H1 (cell line): Measurements from ENCODE around the gene GLDC. TPM values are rescaled to one million over a fixed set of nuclear protein-coding genes. Genes with fewer than 3 reads are reported as not detected.

Experiments
- CTCF ChIA-PET: fragments of 300-600 bp; sonication (Branson Sonifier 250); formaldehyde crosslinking; loops from one replicate; lab custom pipeline; 2021; ENCODE audit not compliant: partially characterized antibody; lab: Charles Lee
- POLR2A ChIA-PET: fragments of 300-600 bp; sonication (Branson Sonifier 250); formaldehyde crosslinking; loops from one replicate; lab custom pipeline; 2021; ENCODE audit warnings: inconsistent platforms; ENCODE audit not compliant: partially characterized antibody; lab: Charles Lee
- DNase-seq, 2 experiments: peaks; one replicate each; pipeline versions ENCODE4 v3.0.0 to v3.0.0-alpha.2; 2010 to 2022; ENCODE audit warnings: low spot score in 2 of 2, low read depth in 1 of 2, mixed read lengths in 1 of 2
- FAIRE-seq: peaks from 2 replicates; lab custom pipeline; 2011; peaks lifted over from hg19 to GRCh38; lab: Jason Lieb, UNC
- H2AFZ ChIP-seq: 2 replicates; pipeline ENCODE4 v1.8.1; 2012; ENCODE audit warnings: low read length, inconsistent platforms
- H2AK5ac ChIP-seq: 2 replicates; pipeline ENCODE4 v1.6.1; 2013; ENCODE audit warnings: low read depth, low read length
- H2BK120ac ChIP-seq: replicated peaks from 2 replicates; pipeline ENCODE3; 2013; ENCODE audit warnings: low read depth, low read length, inconsistent platforms
- H2BK12ac ChIP-seq: 2 replicates; pipeline ENCODE4 v1.6.1; 2013; ENCODE audit warnings: low read depth, low read length
- H2BK15ac ChIP-seq: 2 replicates; pipeline ENCODE4 v1.6.1; 2013; ENCODE audit warnings: low read length
- H2BK20ac ChIP-seq: 2 replicates; pipeline ENCODE4 v1.6.1; 2013; ENCODE audit warnings: low read length
- H2BK5ac ChIP-seq: 2 replicates; pipeline ENCODE4 v1.6.1; 2013; ENCODE audit warnings: low read depth, low read length
- H3K14ac ChIP-seq: 2 replicates; pipeline ENCODE4 v1.6.1; 2013; ENCODE audit warnings: inconsistent platforms; ENCODE audit not compliant: insufficient read length
- H3K18ac ChIP-seq: 2 replicates; pipeline ENCODE4 v1.6.1; 2013; ENCODE audit warnings: low read length; ENCODE audit errors: extremely low read depth
- H3K23ac ChIP-seq: 2 replicates; pipeline ENCODE4 v1.6.1; 2013; ENCODE audit warnings: inconsistent platforms; ENCODE audit not compliant: insufficient read length
- H3K23me2 ChIP-seq: 2 replicates; pipeline ENCODE4 v1.6.1; 2013; ENCODE audit warnings: low read depth, low read length
- H3K27ac ChIP-seq: 2 replicates; pipeline ENCODE4 v1.6.1; 2011; ENCODE audit warnings: low read depth, low read length, inconsistent platforms
- H3K27me3 ChIP-seq, 4 experiments: replicated peaks in 1 of 4; 1 replicate in 1 of 4; 2 replicates in 3 of 4; pipeline versions ENCODE4 v1.6.1 to v1.8.1; 2011 to 2013; ENCODE audit warnings: low read length in 3 of 4, mild to moderate bottlenecking in 3 of 4, inconsistent platforms in 2 of 4, mixed read lengths in 2 of 4, moderate library complexity in 1 of 4; ENCODE audit not compliant: control insufficient read depth in 3 of 4, insufficient read depth in 3 of 4; ENCODE audit errors: extremely low read depth in 1 of 4
- H3K36me3 ChIP-seq, 4 experiments: 2 replicates each; pipeline versions ENCODE4 v1.6.1 to v1.8.1; 2011 to 2013; ENCODE audit warnings: mild to moderate bottlenecking in 4 of 4, low read length in 3 of 4, moderate library complexity in 2 of 4, control low read depth in 1 of 4, inconsistent platforms in 1 of 4; ENCODE audit not compliant: insufficient read depth in 4 of 4, control insufficient read depth in 2 of 4
- H3K4ac ChIP-seq: replicated peaks from 2 replicates; pipeline ENCODE3; 2013; ENCODE audit warnings: low read length, low read depth, mixed read lengths, inconsistent platforms; ENCODE audit not compliant: insufficient read length
- H3K4me1 ChIP-seq, 4 experiments: replicated peaks in 1 of 4; 1 replicate in 1 of 4; 2 replicates in 3 of 4; pipeline versions ENCODE4 v1.6.1 to v1.8.1; 2011 to 2013; ENCODE audit warnings: low read length in 3 of 4, inconsistent platforms in 2 of 4, mixed read lengths in 1 of 4; ENCODE audit not compliant: insufficient read depth in 4 of 4, control insufficient read depth in 3 of 4
- H3K4me2 ChIP-seq, 2 experiments: 2 replicates each; pipeline versions ENCODE4 v1.6.1 to v1.8.1; 2011 to 2013; ENCODE audit warnings: low read depth in 2 of 2, low read length in 2 of 2, control low read depth in 1 of 2, inconsistent platforms in 1 of 2, mild to moderate bottlenecking in 1 of 2; ENCODE audit not compliant: insufficient read depth in 1 of 2
- H3K4me3 ChIP-seq, 4 experiments: fragments of 200-600, 300-600 bp in 1 of 4; sonication (generic), shearing (Covaris generic), sonication (Bioruptor Twin) in 1 of 4; 2 replicates each; pipeline versions ENCODE4 v1.5.1 to v1.8.1; 2011 to 2016; ENCODE audit warnings: low read length in 4 of 4, low read depth in 3 of 4, control low read depth in 2 of 4, inconsistent platforms in 2 of 4, mild to moderate bottlenecking in 2 of 4, mixed read lengths in 1 of 4, moderate library complexity in 1 of 4; ENCODE audit not compliant: insufficient read depth in 2 of 4; ENCODE audit errors: extremely low read depth in 1 of 4
- H3K56ac ChIP-seq: replicated peaks from 2 replicates; pipeline ENCODE3; 2013; ENCODE audit warnings: low read depth, mild to moderate bottlenecking, mixed read lengths, low read length, inconsistent platforms; ENCODE audit not compliant: insufficient read length
- H3K79me1 ChIP-seq: 2 replicates; pipeline ENCODE4 v1.6.1; 2013; ENCODE audit warnings: low read depth, low read length, control low read depth
- H3K79me2 ChIP-seq, 2 experiments: 2 replicates each; pipeline versions ENCODE4 v1.6.1 to v1.8.1; 2012 to 2013; ENCODE audit warnings: low read length in 2 of 2, mild to moderate bottlenecking in 2 of 2, inconsistent platforms in 1 of 2; ENCODE audit not compliant: insufficient read depth in 2 of 2, control insufficient read depth in 1 of 2
- H3K9ac ChIP-seq, 4 experiments: replicated peaks in 1 of 4; 1 replicate in 1 of 4; 2 replicates in 3 of 4; pipeline versions ENCODE4 v1.6.1 to v1.8.1; 2011 to 2013; ENCODE audit warnings: low read depth in 3 of 4, low read length in 3 of 4, control low read depth in 2 of 4, mild to moderate bottlenecking in 2 of 4, moderate library complexity in 2 of 4, inconsistent platforms in 1 of 4; ENCODE audit errors: extremely low read depth in 1 of 4
- H3K9me3 ChIP-seq, 2 experiments: 2 replicates each; pipeline versions ENCODE4 v1.6.1 to v1.8.1; 2012 to 2013; ENCODE audit warnings: mild to moderate bottlenecking in 2 of 2, moderate library complexity in 2 of 2, control low read depth in 1 of 2, inconsistent platforms in 1 of 2, low read depth in 1 of 2, low read length in 1 of 2, mixed read lengths in 1 of 2; ENCODE audit not compliant: insufficient read depth in 2 of 2
- H4K20me1 ChIP-seq, 2 experiments: replicated peaks in 1 of 2; 2 replicates each; pipeline versions ENCODE3 to v1.8.1; 2011 to 2013; ENCODE audit warnings: inconsistent platforms in 2 of 2, low read length in 2 of 2, mild to moderate bottlenecking in 1 of 2; ENCODE audit not compliant: insufficient read depth in 2 of 2, control insufficient read depth in 1 of 2
- H4K5ac ChIP-seq: 2 replicates; pipeline ENCODE4 v1.6.1; 2013; ENCODE audit warnings: low read length, low read depth, mixed read lengths, inconsistent platforms; ENCODE audit not compliant: insufficient read length
- H4K8ac ChIP-seq: 2 replicates; pipeline ENCODE4 v1.8.0; 2013; ENCODE audit warnings: mild to moderate bottlenecking, moderate library complexity, low read length, inconsistent platforms; ENCODE audit not compliant: insufficient read depth; ENCODE audit errors: extremely low read depth
- H4K91ac ChIP-seq: replicated peaks from 2 replicates; pipeline ENCODE3; 2013; ENCODE audit warnings: low read length, mixed read lengths, inconsistent platforms; ENCODE audit not compliant: insufficient read length
- ATF2 ChIP-seq: IDR thresholded peaks from 2 replicates; pipeline ENCODE4 v1.6.1; 2012; ENCODE audit warnings: low read length, inconsistent platforms
- EGR1 ChIP-seq: IDR thresholded peaks from 2 replicates; pipeline ENCODE4 v1.6.1; 2011; ENCODE audit warnings: low read depth, low read length, borderline replicate concordance
- FOSL1 ChIP-seq: IDR thresholded peaks from 2 replicates; pipeline ENCODE4 v1.6.1; 2011; ENCODE audit warnings: mild to moderate bottlenecking, low read depth, low read length, moderate library complexity; ENCODE audit not compliant: insufficient read depth
- HDAC2 ChIP-seq, 2 experiments: fragments of 300-600 bp in 1 of 2; sonication (generic) in 1 of 2; IDR thresholded peaks; 2 replicates each; pipeline ENCODE4 v1.6.1; 2011 to 2012; ENCODE audit warnings: low read depth in 2 of 2, low read length in 2 of 2, mild to moderate bottlenecking in 2 of 2, moderate library complexity in 2 of 2, borderline replicate concordance in 1 of 2, inconsistent platforms in 1 of 2
- JUN ChIP-seq: IDR thresholded peaks from 2 replicates; pipeline ENCODE4 v1.6.1; 2011; ENCODE audit warnings: low read depth, mild to moderate bottlenecking, improper control_type of control experiment, low read length
- JUND ChIP-seq: IDR thresholded peaks from 2 replicates; pipeline ENCODE4 v1.6.1; 2011; ENCODE audit warnings: mild to moderate bottlenecking, improper control_type of control experiment, low read length
- MAX ChIP-seq: IDR thresholded peaks from 2 replicates; pipeline ENCODE4 v1.6.1; 2012; ENCODE audit warnings: inconsistent platforms
- POU5F1 ChIP-seq: IDR thresholded peaks from 2 replicates; pipeline ENCODE4 v1.6.1; 2011; ENCODE audit warnings: low read depth, mild to moderate bottlenecking, low read length, moderate library complexity
- TBP ChIP-seq: IDR thresholded peaks from 2 replicates; pipeline ENCODE4 v1.6.1; 2011; ENCODE audit warnings: low read depth, low read length, improper control_type of control experiment
- USF2 ChIP-seq: IDR thresholded peaks from 2 replicates; pipeline ENCODE4 v1.6.1; 2011; ENCODE audit warnings: low read length, improper control_type of control experiment
- whole genome bisulfite sequencing, 2 experiments: shearing (Covaris generic) in 1 of 2; methylation state at CpG; one replicate each; pipeline versions ENCODE4 v1.1.6 to v1.1.7; 2013 to 2015; ENCODE audit warnings: low lambda C conversion rate in 2 of 2, mixed read lengths in 2 of 2, inconsistent platforms in 1 of 2, low coverage in 1 of 2, missing lambda C conversion rate in 1 of 2; ENCODE audit not compliant: insufficient replicate concordance in 2 of 2, insufficient coverage in 1 of 2, insufficient read length in 1 of 2; ENCODE audit errors: extremely low coverage in 1 of 2, missing lambda C conversion rate in 1 of 2; 5-methylcytosine and 5-hydroxymethylcytosine counted together
- polyA plus RNA-seq, 7 experiments: library from polyadenylated mRNA; depleted of rRNA in 3 of 7; stranded (reverse) in 5 of 7; unstranded in 2 of 7; fragments of >200 nt in 5 of 7; fragments of 200-250 nt in 2 of 7; gene quantifications; 1 replicate in 5 of 7; 2 replicates in 1 of 7; 4 replicates in 1 of 7; pipeline versions ENCODE4 v1.2.1 to v1.2.3, GENCODE V29; 2011 to 2013; ENCODE audit warnings: missing spikeins in 2 of 7, mixed read lengths in 2 of 7
- total RNA-seq: library from RNA; stranded (reverse); fragmentation: NEBNext Ultra II Directional; extraction: Animal tissue kit (Norgen Biotek cat#: 25700); gene quantifications from 2 replicates; pipeline ENCODE4 v1.2.1, GENCODE V29; 2021

The GLDC gene
- total and polyA plus RNA-seq, 2 of the 8 experiments (the other 6 are each of a cell fraction or from before 2014, with no cell fraction given), result 48.8 to 101 TPM

- Histone ChIP-seq H3K23ac (no peak overlapping the region), H3K27me3 (no peaks in the 10 kb centered on the region), H2BK12ac (no peak overlapping the region), H3K27ac (no peak overlapping the region), H3K9ac (no peak overlapping the region), H3K79me2 (no peaks in the 10 kb centered on the region), H2AFZ (no peak overlapping the region), H3K14ac (no peak overlapping the region), H3K23me2 (no peaks in the 10 kb centered on the region), H3K56ac (no peak overlapping the region), H3K4me1 (no peaks in the 10 kb centered on the region), H4K91ac (no peak overlapping the region), H2AK5ac (no peak overlapping the region), H2BK15ac (no peak overlapping the region), H4K5ac (no peak overlapping the region), H2BK20ac (no peak overlapping the region), H3K9me3 (no peaks in the 10 kb centered on the region), H3K79me1 (no peaks in the 10 kb centered on the region), H2BK5ac (no peak overlapping the region), H3K4me3 (no peak overlapping the region), H3K4ac (no peak overlapping the region), H4K8ac (no peak overlapping the region), H2BK120ac (no peak overlapping the region), H3K4me2 (no peak overlapping the region), H3K36me3 (peaks cover 0 to 2% (median 0%) of the 10 kb centered on the region in 4 experiments; a peak in 3 of 8 replicates), H3K18ac (no peak overlapping the region), H4K20me1 (no peaks in the 10 kb centered on the region)
- ChIA-PET POLR2A (no interaction called here), CTCF (interaction anchor here (0.8 to 1.0 kb wide), 4 partner anchors 9 to 53 kb away, joined by 3 read pairs; no protein-coding TSS in a partner anchor)
- FAIRE-seq, result no peak
- WGBS, 2 experiments, result 89% methylated on average over 7 of the region's 8 CpGs; no CpG with 5 or more reads in 1 of the 2 experiments
- no peak for DNase-seq
- no peak for TF ChIP-seq USF2
- TF ChIP-seq POU5F1, result no peak
- no peak for TF ChIP-seq JUN
- no peak for TF ChIP-seq JUND
- TF ChIP-seq EGR1, result no peak
- TF ChIP-seq FOSL1, result no peak
- no peak for TF ChIP-seq ATF2
- no peak for TF ChIP-seq HDAC2 (IDR thresholded peaks at IDR 0.05; ENCODE audit: borderline replicate concordance in 1 of 2, low read depth in 2 of 2, low read length in 2 of 2)
- TF ChIP-seq TBP, result no peak
- TF ChIP-seq MAX, result no peak
These were observed 96.3 kb downstream of the GLDC start for GRCh38 chr9:6549106-6549800.
